ENCODE measurements around the gene CROCC2. TPM values are rescaled to one million over a fixed set of nuclear protein-coding genes. Genes with fewer than 3 reads are reported as not detected.

The CROCC2 gene
- total RNA-seq, 2 donors from 2014 or later: not detected

DNA sequence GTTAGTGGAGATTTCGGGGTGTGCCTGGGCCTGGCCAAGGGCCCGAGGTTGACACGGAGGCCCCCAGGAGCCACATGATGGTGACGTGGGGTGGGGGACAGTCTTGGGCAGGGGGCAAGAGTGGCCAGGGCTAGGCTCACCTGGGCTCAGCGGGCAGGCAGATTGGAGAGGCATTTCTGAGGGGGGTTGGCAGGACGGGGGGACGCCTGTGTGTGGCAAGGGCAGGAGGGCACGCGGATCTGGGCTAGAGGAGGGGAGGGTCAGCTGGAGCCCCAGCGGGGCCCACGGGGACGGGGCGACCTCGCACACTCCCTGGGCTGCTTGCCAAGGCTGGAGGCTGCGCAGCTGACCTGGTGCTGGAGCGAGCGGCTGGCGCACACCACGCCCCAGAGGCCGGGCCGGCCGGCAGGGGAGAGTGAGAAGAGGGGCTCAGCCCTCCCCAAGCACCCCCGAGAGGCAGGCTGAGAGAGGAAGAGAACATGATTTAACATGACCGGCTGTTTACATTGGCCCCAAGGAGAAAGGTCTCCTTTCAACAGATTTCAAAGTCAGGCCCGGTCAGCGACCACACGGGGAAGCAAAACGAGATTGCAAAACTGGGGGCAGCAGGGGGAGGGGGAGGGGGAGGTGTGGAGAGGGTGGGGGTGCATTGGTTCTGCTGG, 54.3 kb downstream of the CROCC2 start:
- H3K27me3 ChIP-seq (replicated peaks; ENCODE audit: insufficient read depth): no peaks in the 10 kb centered on the region
- no peak for ATAC-seq (ENCODE audit: insufficient number of reproducible peaks, low FRiP score, low read depth)
- H3K4me1 ChIP-seq (ENCODE audit: control insufficient read depth in 1 of 2, low read depth in 2 of 2): peaks cover 2 to 13% of the 10 kb centered on the region in 2 donors
- TF ChIP-seq, protein P1, sequence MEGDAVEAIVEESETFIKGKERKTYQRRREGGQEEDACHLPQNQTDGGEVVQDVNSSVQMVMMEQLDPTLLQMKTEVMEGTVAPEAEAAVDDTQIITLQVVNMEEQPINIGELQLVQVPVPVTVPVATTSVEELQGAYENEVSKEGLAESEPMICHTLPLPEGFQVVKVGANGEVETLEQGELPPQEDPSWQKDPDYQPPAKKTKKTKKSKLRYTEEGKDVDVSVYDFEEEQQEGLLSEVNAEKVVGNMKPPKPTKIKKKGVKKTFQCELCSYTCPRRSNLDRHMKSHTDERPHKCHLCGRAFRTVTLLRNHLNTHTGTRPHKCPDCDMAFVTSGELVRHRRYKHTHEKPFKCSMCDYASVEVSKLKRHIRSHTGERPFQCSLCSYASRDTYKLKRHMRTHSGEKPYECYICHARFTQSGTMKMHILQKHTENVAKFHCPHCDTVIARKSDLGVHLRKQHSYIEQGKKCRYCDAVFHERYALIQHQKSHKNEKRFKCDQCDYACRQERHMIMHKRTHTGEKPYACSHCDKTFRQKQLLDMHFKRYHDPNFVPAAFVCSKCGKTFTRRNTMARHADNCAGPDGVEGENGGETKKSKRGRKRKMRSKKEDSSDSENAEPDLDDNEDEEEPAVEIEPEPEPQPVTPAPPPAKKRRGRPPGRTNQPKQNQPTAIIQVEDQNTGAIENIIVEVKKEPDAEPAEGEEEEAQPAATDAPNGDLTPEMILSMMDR (IDR thresholded peaks at IDR 0.05): no peak
- no peaks in the 10 kb centered on the region for H3K36me3 ChIP-seq
- no peak for DNase-seq (ENCODE audit: low spot score)
- H3K4me3 ChIP-seq: no peak overlapping the region
- no peak overlapping the region for H3K27ac ChIP-seq
- no peaks in the 10 kb centered on the region for H3K9me3 ChIP-seq

DNA sequence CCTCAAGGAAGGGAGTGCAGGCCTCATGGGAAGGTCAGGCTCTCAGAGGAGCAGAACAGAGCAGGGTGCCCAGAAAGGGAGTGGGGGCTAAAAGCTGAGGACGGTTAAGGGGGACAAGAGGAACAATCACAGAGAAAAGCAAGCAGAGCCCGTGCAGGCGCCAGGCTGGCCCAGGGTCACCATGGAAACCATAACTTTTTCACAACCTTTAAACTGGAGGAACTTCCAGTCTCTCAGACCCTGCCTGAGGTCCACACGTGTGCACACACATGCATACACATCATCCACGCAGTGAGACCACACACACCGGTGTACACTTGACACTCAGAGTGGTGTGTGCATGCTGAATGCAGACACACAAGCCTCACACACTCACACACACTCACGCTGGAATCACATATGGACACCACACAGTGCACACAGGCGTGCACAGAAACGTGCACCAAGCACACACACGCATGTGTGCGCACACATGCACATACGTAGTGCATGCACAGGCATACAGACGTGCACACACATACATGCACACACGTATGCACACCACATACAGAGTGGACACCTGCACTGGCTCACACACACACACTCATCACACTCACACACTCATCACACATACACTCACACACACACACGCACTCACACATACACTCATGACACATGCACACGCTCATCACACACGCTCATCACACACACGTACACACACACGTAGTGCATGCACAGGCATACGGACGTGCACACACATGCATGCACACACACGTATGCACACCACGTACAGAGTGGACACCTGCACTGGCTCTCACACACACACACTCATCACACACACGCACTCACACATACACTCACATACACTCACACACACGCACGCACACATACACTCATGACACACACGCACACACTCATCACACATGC, 55.1 kb downstream of the CROCC2 start:
- H3K27me3 ChIP-seq (replicated peaks; ENCODE audit: insufficient read depth): no peaks in the 10 kb centered on the region
- no peak overlapping the region for H3K4me3 ChIP-seq
- no peaks in the 10 kb centered on the region for H3K36me3 ChIP-seq
- H3K9me3 ChIP-seq: no peaks in the 10 kb centered on the region
- no peak overlapping the region for H3K27ac ChIP-seq
- ATAC-seq (ENCODE audit: insufficient number of reproducible peaks, low FRiP score, low read depth) (no peak), DNase-seq (ENCODE audit: low spot score) (no peak)
- peaks cover 2 to 13% of the 10 kb centered on the region in 2 donors for H3K4me1 ChIP-seq (ENCODE audit: control insufficient read depth in 1 of 2, low read depth in 2 of 2)
- TF ChIP-seq, protein P1 (IDR thresholded peaks at IDR 0.05): no peak

DNA sequence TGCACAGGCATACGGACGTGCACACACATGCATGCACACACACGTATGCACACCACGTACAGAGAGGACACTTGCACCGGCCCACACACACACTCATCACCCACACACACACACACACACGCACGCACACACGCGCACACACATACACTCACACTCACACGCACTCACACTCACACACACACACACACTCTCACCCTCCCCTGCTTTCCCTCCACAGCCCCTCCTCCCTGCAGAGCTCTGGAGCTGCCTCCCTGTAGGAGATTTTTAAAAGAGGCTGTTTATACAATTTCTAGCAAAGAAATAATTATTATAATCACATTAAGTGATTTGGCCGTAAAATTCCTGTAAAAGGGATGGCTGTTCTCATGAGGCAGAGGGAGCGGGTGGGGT, 55.8 kb downstream of the CROCC2 start:
- Histone ChIP-seq H3K27ac (no peak overlapping the region), H3K4me1 (ENCODE audit: control insufficient read depth in 1 of 2, low read depth in 2 of 2) (peaks cover 2 to 13% of the 10 kb centered on the region in 2 donors), H3K9me3 (no peaks in the 10 kb centered on the region), H3K27me3 (replicated peaks; ENCODE audit: insufficient read depth) (no peaks in the 10 kb centered on the region), H3K36me3 (no peaks in the 10 kb centered on the region), H3K4me3 (no peak overlapping the region)
- ATAC-seq (ENCODE audit: insufficient number of reproducible peaks, low FRiP score, low read depth) (no peak), DNase-seq (ENCODE audit: low spot score) (no peak)
- TF ChIP-seq, protein P1 (IDR thresholded peaks at IDR 0.05): no peak

DNA sequence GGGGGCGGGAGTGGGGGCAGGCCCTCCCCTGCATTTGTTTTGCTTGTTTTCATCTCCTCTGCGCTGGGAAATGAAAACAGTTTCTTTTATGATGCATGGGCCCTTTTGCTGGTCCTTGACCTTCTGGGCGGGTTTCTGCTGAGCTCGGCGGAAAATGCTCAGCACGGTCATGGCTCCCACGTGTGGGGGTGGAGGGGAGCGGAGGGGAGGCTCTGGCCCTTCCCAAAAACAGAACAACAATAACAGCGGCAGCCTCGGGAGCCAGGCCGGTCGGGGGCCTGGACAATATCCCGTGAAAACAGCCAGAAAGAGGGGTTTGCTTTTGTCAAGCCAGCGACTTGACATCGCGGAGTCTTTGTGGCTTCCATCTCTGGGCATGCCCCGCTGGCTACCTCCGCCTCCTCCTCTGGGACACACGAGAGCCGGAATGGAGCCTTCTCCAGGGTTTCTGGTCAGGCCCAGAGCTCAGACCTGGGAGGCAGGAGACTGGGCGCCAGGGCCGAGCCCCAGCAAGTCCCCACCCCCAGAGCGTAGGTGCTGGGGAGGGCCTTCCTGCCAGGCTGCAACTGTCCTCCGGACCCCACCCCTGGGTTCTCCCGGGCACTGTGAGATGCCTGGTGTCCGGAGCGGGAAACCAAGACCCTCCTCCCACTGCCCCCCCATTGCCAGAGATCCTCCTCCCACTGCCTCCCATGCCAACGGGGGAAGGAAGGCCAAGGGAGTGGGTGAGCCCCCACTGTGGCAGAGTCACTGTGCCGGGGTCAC, 56.3 kb downstream of the CROCC2 start:
- Histone ChIP-seq H3K9me3 (no peaks in the 10 kb centered on the region), H3K4me3 (peak overlapping the region; percentile 35), H3K4me1 (ENCODE audit: control insufficient read depth in 1 of 2, low read depth in 2 of 2) (peaks cover 2 to 11% of the 10 kb centered on the region in 2 donors), H3K36me3 (no peaks in the 10 kb centered on the region), H3K27me3 (replicated peaks; ENCODE audit: insufficient read depth) (no peaks in the 10 kb centered on the region), H3K27ac (no peak overlapping the region)
- DNase-seq (ENCODE audit: low spot score) (no peak), ATAC-seq (ENCODE audit: insufficient number of reproducible peaks, low FRiP score, low read depth) (no peak)
- TF ChIP-seq, protein P1 (IDR thresholded peaks at IDR 0.05): no peak
